ENCODE measurements around the gene DOCK6.

DOCK6 gene

GRCh38 chr19:11238781-11239376 lies 23.4 kb downstream of the DOCK6 start:
- DNase-seq = no peak
- in situ Hi-C loops (cut with HindIII; ENCODE audit: low pct_ligation_motif_present, low sequenced_read_pairs) = no loop called here
- H3K36me3 ChIP-seq (replicated peaks) = peaks cover 4% of the 10 kb centered on the region
- no peak overlapping the region for H3K4me3 ChIP-seq (ENCODE audit: low read depth, low read length)
- no peaks in the 10 kb centered on the region for H3K27me3 ChIP-seq (replicated peaks)
- no peak overlapping the region for H3K27ac ChIP-seq
- TF ChIP-seq CTCF (IDR thresholded peaks at IDR 0.05; ENCODE audit: low read depth, low read length, missing control alignments) = no peak

GRCh38 chr19:11238041-11238440 lies 24.3 kb downstream of the DOCK6 start:
- no peak for DNase-seq
- TF ChIP-seq CTCF (IDR thresholded peaks at IDR 0.05; ENCODE audit: low read depth, low read length, missing control alignments) = no peak
- Histone ChIP-seq H3K36me3 (replicated peaks) (peaks cover 4% of the 10 kb centered on the region), H3K27ac (no peak overlapping the region), H3K4me3 (ENCODE audit: low read depth, low read length) (no peak overlapping the region), H3K27me3 (replicated peaks) (no peaks in the 10 kb centered on the region)
- in situ Hi-C loops (cut with HindIII; ENCODE audit: low pct_ligation_motif_present, low sequenced_read_pairs) = no loop called here

GRCh38 chr19:11237321-11237720 lies 25.0 kb downstream of the DOCK6 start:
- H3K27ac ChIP-seq = no peak overlapping the region
- in situ Hi-C loops (cut with HindIII; ENCODE audit: low pct_ligation_motif_present, low sequenced_read_pairs) = no loop called here
- peaks cover 9% of the 10 kb centered on the region for H3K36me3 ChIP-seq (replicated peaks)
- DNase-seq = no peak
- no peak overlapping the region for H3K4me3 ChIP-seq (ENCODE audit: low read depth, low read length)
- TF ChIP-seq CTCF (IDR thresholded peaks at IDR 0.05; ENCODE audit: low read depth, low read length, missing control alignments) = no peak
- H3K27me3 ChIP-seq (replicated peaks) = no peaks in the 10 kb centered on the region

GRCh38 chr19:11236324-11237301 lies 25.7 kb downstream of the DOCK6 start:
- TF ChIP-seq CTCF (IDR thresholded peaks at IDR 0.05; ENCODE audit: low read depth, low read length, missing control alignments) = no peak
- in situ Hi-C loops (cut with HindIII; ENCODE audit: low pct_ligation_motif_present, low sequenced_read_pairs) = no loop called here
- no peak overlapping the region for H3K4me3 ChIP-seq (ENCODE audit: low read depth, low read length)
- H3K27me3 ChIP-seq (replicated peaks) = no peaks in the 10 kb centered on the region
- H3K27ac ChIP-seq = no peak overlapping the region
- no peak for DNase-seq
- peaks cover 9% of the 10 kb centered on the region for H3K36me3 ChIP-seq (replicated peaks)

GRCh38 chr19:11234486-11235075 lies 27.7 kb downstream of the DOCK6 start:
- in situ Hi-C loops (cut with HindIII; ENCODE audit: low pct_ligation_motif_present, low sequenced_read_pairs) = no loop called here
- DNase-seq = no peak
- Histone ChIP-seq H3K36me3 (replicated peaks) (peaks cover 9% of the 10 kb centered on the region), H3K27me3 (replicated peaks) (no peaks in the 10 kb centered on the region), H3K27ac (no peak overlapping the region), H3K4me3 (ENCODE audit: low read depth, low read length) (no peak overlapping the region)
- no peak for TF ChIP-seq CTCF (IDR thresholded peaks at IDR 0.05; ENCODE audit: low read depth, low read length, missing control alignments)

All from brain microvascular endothelial cell (primary cell).